Testis (tissue), 3 donors: Measurements from ENCODE around the gene PTGER4. TPM values are rescaled to one million over a fixed set of nuclear protein-coding genes. Genes with fewer than 3 reads are reported as not detected.

Experiments
- DNase-seq: peaks from one replicate; pipeline ENCODE4 v3.0.0-alpha.2; 2019
- H3K27ac ChIP-seq, 2 donors: fragments of 200-600 bp; sonication (generic); one replicate each; pipeline ENCODE4 v1.5.1; 2019
- H3K27me3 ChIP-seq: fragments of 200-600 bp; sonication (generic); one replicate; pipeline ENCODE4 v1.5.1; 2019
- H3K36me3 ChIP-seq: fragments of 200-600 bp; sonication (generic); one replicate; pipeline ENCODE4 v1.5.1; 2017; ENCODE audit warnings: low read depth; ENCODE audit errors: missing control alignments
- H3K4me1 ChIP-seq: fragments of 200-600 bp; sonication (generic); one replicate; pipeline ENCODE4 v1.5.1; 2019
- H3K4me3 ChIP-seq, 2 donors: fragments of 200-600 bp; sonication (generic); one replicate each; pipeline ENCODE4 v1.5.1; 2017 to 2019
- H3K9me3 ChIP-seq: fragments of 200-600 bp; sonication (generic); one replicate; pipeline ENCODE4 v1.5.1; 2017
- CTCF ChIP-seq, 3 experiments: fragments of 450-650 bp in 2 of 3; fragments of 200-600 bp in 1 of 3; sonication (generic) in 1 of 3; IDR thresholded peaks; one replicate each; pipeline ENCODE4 v1.5.1; 2016 to 2019; ENCODE audit warnings: antibody characterized with exemption in 3 of 3, mild to moderate bottlenecking in 2 of 3, moderate library complexity in 1 of 3
- POLR2A ChIP-seq: fragments of 450-650 bp; IDR thresholded peaks from one replicate; pipeline ENCODE4 v1.6.1; 2017; ENCODE audit warnings: antibody characterized with exemption, mild to moderate bottlenecking, moderate library complexity
- WGBS, 2 donors: methylation state at CpG; one replicate each; pipeline ENCODE4 v1.1.5; 2018; 5-methylcytosine and 5-hydroxymethylcytosine counted together
- intact Hi-C: fragments of 100-400 bp; cut with DNase I; formaldehyde crosslinking; loops from one replicate; pipeline ENCODE4 v1.15.1; 2023; ENCODE audit warnings: low total_unique reads
- polyA plus RNA-seq: library from polyadenylated mRNA; stranded (reverse); fragments of 350-450 nt; fragmentation: Illumina TruSeq; extraction: RNeasy Lipid Tissue Mini Kit (QIAGEN cat#74804); gene quantifications from one replicate; pipeline ENCODE4 v1.2.3, GENCODE V29; 2014; ENCODE audit warnings: low read depth, low replicate concordance; ENCODE audit not compliant: insufficient read depth
- total RNA-seq, 2 donors: library from RNA; depleted of rRNA; stranded (reverse); fragments of >200 nt; gene quantifications; one replicate each; pipeline ENCODE4 v1.2.3, GENCODE V29; 2016

Gene PTGER4
- total and polyA plus RNA-seq, 3 donors from 2014 or later, result 8.7 to 10.4 (median 10.1) TPM

- no peak overlapping the region for H3K27ac ChIP-seq
- no peaks in the 10 kb centered on the region for H3K36me3 ChIP-seq
- H3K9me3 ChIP-seq, result no peaks in the 10 kb centered on the region
- no peaks in the 10 kb centered on the region for H3K27me3 ChIP-seq
- H3K4me1 ChIP-seq, result no peaks in the 10 kb centered on the region
- no peak for DNase-seq
- TF ChIP-seq CTCF (IDR thresholded peaks at IDR 0.05) (no peak), POLR2A (no peak)
- 87 to 92% methylated on average over 3 of the region's 3 CpGs for WGBS, 2 donors
- intact Hi-C loops, result no loop called here
- no peak overlapping the region for H3K4me3 ChIP-seq
These were observed 28.5 kb upstream of the PTGER4 start for GRCh38 chr5:40651201-40651600.

GRCh38 chr5:40652441-40653220 is 27.1 kb upstream of the PTGER4 start:
- H3K36me3 ChIP-seq, result no peaks in the 10 kb centered on the region
- no peak for TF ChIP-seq CTCF (IDR thresholded peaks at IDR 0.05)
- 73 to 88% methylated on average over 6 to 8 of the region's 8 CpGs for WGBS, 2 donors
- H3K4me3 ChIP-seq, result no peak overlapping the region
- DNase-seq, result no peak
- H3K27ac ChIP-seq, result no peak overlapping the region
- no peaks in the 10 kb centered on the region for H3K9me3 ChIP-seq
- no peaks in the 10 kb centered on the region for H3K4me1 ChIP-seq
- intact Hi-C loops, result no loop called here
- no peaks in the 10 kb centered on the region for H3K27me3 ChIP-seq

- 86 to 95% methylated on average over 4 of the region's 4 CpGs for WGBS, 2 donors
- intact Hi-C loops, result no loop called here
- no peak overlapping the region for H3K27ac ChIP-seq
- H3K4me3 ChIP-seq, result no peak overlapping the region
- TF ChIP-seq POLR2A (no peak), CTCF (IDR thresholded peaks at IDR 0.05) (no peak)
- no peak for DNase-seq
- no peaks in the 10 kb centered on the region for H3K27me3 ChIP-seq
- no peaks in the 10 kb centered on the region for H3K4me1 ChIP-seq
- H3K9me3 ChIP-seq, result no peaks in the 10 kb centered on the region
- H3K36me3 ChIP-seq, result no peaks in the 10 kb centered on the region
These were observed 26.3 kb upstream of the PTGER4 start for GRCh38 chr5:40653221-40654022.

- 72 to 81% methylated on average over 4 of the region's 4 CpGs for WGBS, 2 donors
- no peaks in the 10 kb centered on the region for H3K36me3 ChIP-seq
- intact Hi-C loops, result no loop called here
- no peaks in the 10 kb centered on the region for H3K4me1 ChIP-seq
- no peaks in the 10 kb centered on the region for H3K27me3 ChIP-seq
- no peaks in the 10 kb centered on the region for H3K9me3 ChIP-seq
- no peak overlapping the region for H3K27ac ChIP-seq
- no peak for DNase-seq
- no peak overlapping the region for H3K4me3 ChIP-seq
- TF ChIP-seq CTCF (IDR thresholded peaks at IDR 0.05) (no peak), POLR2A (no peak)
These were observed 25.2 kb upstream of the PTGER4 start for GRCh38 chr5:40654377-40654991.
